GM18951 (cell line): ENCODE measurements around the gene AMIGO3.

Source experiments
- POLR2A ChIP-seq: IDR thresholded peaks from 4 replicates; pipeline ENCODE4 v1.6.1; 2011; ENCODE audit warnings: mild to moderate bottlenecking; ENCODE audit not compliant: insufficient read length, insufficient read depth; ENCODE audit errors: extremely low read depth
- in situ Hi-C: fragments of 300-500 bp; cut with MboI; formaldehyde crosslinking; loops from one replicate; pipeline ENCODE4 v1.12.0; 2022; ENCODE audit warnings: low sequenced_read_pairs, mixed read lengths, inconsistent platforms; ENCODE audit not compliant: unreplicated experiment

Gene AMIGO3

GRCh38 chr3:49713336-49714105 lies 6.0 kb downstream of the AMIGO3 start:
- in situ Hi-C loops = no loop called here
- no peak for TF ChIP-seq POLR2A

GRCh38 chr3:49712631-49713317 lies 6.7 kb downstream of the AMIGO3 start:
- in situ Hi-C loops = no loop called here
- no peak for TF ChIP-seq POLR2A

GRCh38 chr3:49712166-49712565 lies 7.3 kb downstream of the AMIGO3 start:
- TF ChIP-seq POLR2A = no peak
- in situ Hi-C loops = no loop called here

GRCh38 chr3:49711489-49711888 lies 8.0 kb downstream of the AMIGO3 start:
- no peak for TF ChIP-seq POLR2A
- in situ Hi-C loops = no loop called here

GRCh38 chr3:49709852-49710251 lies 9.6 kb downstream of the AMIGO3 start:
- in situ Hi-C loops = no loop called here
- no peak for TF ChIP-seq POLR2A

GRCh38 chr3:49707113-49707480 lies 12.4 kb downstream of the AMIGO3 start:
- in situ Hi-C loops = no loop called here
- TF ChIP-seq POLR2A = no peak

GRCh38 chr3:49706456-49707112 lies 12.9 kb downstream of the AMIGO3 start:
- no peak for TF ChIP-seq POLR2A
- in situ Hi-C loops = no loop called here

GRCh38 chr3:49705390-49705960 lies 14.0 kb downstream of the AMIGO3 start:
- TF ChIP-seq POLR2A = no peak
- in situ Hi-C loops = no loop called here

GRCh38 chr3:49704629-49705028 lies 14.9 kb downstream of the AMIGO3 start:
- in situ Hi-C loops = no loop called here

GRCh38 chr3:49703956-49704355 lies 15.5 kb downstream of the AMIGO3 start:
- TF ChIP-seq POLR2A = no peak
- in situ Hi-C loops = no loop called here

More at GRCh38 chr3:49704629-49705028, 14.9 kb downstream of the AMIGO3 start:
- TF ChIP-seq POLR2A = no peak

- in situ Hi-C loops = no loop called here
Observed at GRCh38 chr3:49703443-49703927, 16.0 kb downstream of the AMIGO3 start.

GRCh38 chr3:49702672-49703071 lies 16.8 kb downstream of the AMIGO3 start:
- in situ Hi-C loops = no loop called here

More at GRCh38 chr3:49703443-49703927, 16.0 kb downstream of the AMIGO3 start:
- no peak for TF ChIP-seq POLR2A

More at GRCh38 chr3:49702672-49703071, 16.8 kb downstream of the AMIGO3 start:
- no peak for TF ChIP-seq POLR2A
